Testis (tissue), 3 donors: ENCODE results near the gene MEGF11. TPM values are rescaled to one million over a fixed set of nuclear protein-coding genes. Genes with fewer than 3 reads are reported as not detected.

ENCODE experiments used
- DNase-seq: peaks from one replicate; pipeline ENCODE4 v3.0.0-alpha.2; 2019
- H3K27ac ChIP-seq, 2 donors: fragments of 200-600 bp; sonication (generic); one replicate each; pipeline ENCODE4 v1.5.1; 2019
- H3K27me3 ChIP-seq: fragments of 200-600 bp; sonication (generic); one replicate; pipeline ENCODE4 v1.5.1; 2019
- H3K36me3 ChIP-seq: fragments of 200-600 bp; sonication (generic); one replicate; pipeline ENCODE4 v1.5.1; 2017; ENCODE audit warnings: low read depth; ENCODE audit errors: missing control alignments
- H3K4me1 ChIP-seq: fragments of 200-600 bp; sonication (generic); one replicate; pipeline ENCODE4 v1.5.1; 2019
- H3K4me3 ChIP-seq, 2 donors: fragments of 200-600 bp; sonication (generic); one replicate each; pipeline ENCODE4 v1.5.1; 2017 to 2019
- H3K9me3 ChIP-seq: fragments of 200-600 bp; sonication (generic); one replicate; pipeline ENCODE4 v1.5.1; 2017
- POLR2A ChIP-seq: fragments of 450-650 bp; IDR thresholded peaks from one replicate; pipeline ENCODE4 v1.6.1; 2017; ENCODE audit warnings: antibody characterized with exemption, mild to moderate bottlenecking, moderate library complexity
- WGBS, 2 donors: methylation state at CpG; one replicate each; pipeline ENCODE4 v1.1.5; 2018; 5-methylcytosine and 5-hydroxymethylcytosine counted together
- intact Hi-C: fragments of 100-400 bp; cut with DNase I; formaldehyde crosslinking; loops from one replicate; pipeline ENCODE4 v1.15.1; 2023; ENCODE audit warnings: low total_unique reads
- polyA plus RNA-seq: library from polyadenylated mRNA; stranded (reverse); fragments of 350-450 nt; fragmentation: Illumina TruSeq; extraction: RNeasy Lipid Tissue Mini Kit (QIAGEN cat#74804); gene quantifications from one replicate; pipeline ENCODE4 v1.2.3, GENCODE V29; 2014; ENCODE audit warnings: low read depth, low replicate concordance; ENCODE audit not compliant: insufficient read depth
- total RNA-seq, 2 donors: library from RNA; depleted of rRNA; stranded (reverse); fragments of >200 nt; gene quantifications; one replicate each; pipeline ENCODE4 v1.2.3, GENCODE V29; 2016
- TF ChIP-seq, protein P1 (sequence below), 3 experiments: fragments of 450-650 bp in 2 of 3; fragments of 200-600 bp in 1 of 3; sonication (generic) in 1 of 3; IDR thresholded peaks; one replicate each; pipeline ENCODE4 v1.5.1; 2016 to 2019; ENCODE audit warnings: antibody characterized with exemption in 3 of 3, mild to moderate bottlenecking in 2 of 3, moderate library complexity in 1 of 3

MEGF11 gene
- total and polyA plus RNA-seq, 3 donors from 2014 or later: 4.5 to 18.7 (median 8.6) TPM

DNA sequence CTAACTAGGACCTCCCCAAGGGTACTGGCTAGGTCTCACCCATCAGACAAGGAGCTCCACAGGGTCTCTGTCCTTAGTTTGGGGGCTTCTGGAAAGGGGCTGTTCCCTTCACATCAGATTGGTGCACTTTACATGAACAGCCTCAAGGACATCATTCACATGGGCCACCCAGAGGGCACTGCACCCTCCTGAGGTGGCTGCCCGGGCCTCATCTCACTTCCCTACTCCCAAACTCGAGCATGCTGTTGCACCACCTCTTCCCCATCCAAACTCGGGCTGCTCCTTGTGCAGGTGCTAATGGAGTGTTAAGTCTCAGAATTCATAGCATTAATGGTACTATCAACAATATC, 336.2 kb downstream of the MEGF11 start:
- no peak overlapping the region for H3K4me3 ChIP-seq
- peaks cover 11% of the 10 kb centered on the region for H3K4me1 ChIP-seq
- WGBS, 2 donors: 84 to 91% methylated on average over 3 of the region's 3 CpGs
- H3K27me3 ChIP-seq: no peaks in the 10 kb centered on the region
- no peak overlapping the region for H3K27ac ChIP-seq
- TF ChIP-seq, protein P1, sequence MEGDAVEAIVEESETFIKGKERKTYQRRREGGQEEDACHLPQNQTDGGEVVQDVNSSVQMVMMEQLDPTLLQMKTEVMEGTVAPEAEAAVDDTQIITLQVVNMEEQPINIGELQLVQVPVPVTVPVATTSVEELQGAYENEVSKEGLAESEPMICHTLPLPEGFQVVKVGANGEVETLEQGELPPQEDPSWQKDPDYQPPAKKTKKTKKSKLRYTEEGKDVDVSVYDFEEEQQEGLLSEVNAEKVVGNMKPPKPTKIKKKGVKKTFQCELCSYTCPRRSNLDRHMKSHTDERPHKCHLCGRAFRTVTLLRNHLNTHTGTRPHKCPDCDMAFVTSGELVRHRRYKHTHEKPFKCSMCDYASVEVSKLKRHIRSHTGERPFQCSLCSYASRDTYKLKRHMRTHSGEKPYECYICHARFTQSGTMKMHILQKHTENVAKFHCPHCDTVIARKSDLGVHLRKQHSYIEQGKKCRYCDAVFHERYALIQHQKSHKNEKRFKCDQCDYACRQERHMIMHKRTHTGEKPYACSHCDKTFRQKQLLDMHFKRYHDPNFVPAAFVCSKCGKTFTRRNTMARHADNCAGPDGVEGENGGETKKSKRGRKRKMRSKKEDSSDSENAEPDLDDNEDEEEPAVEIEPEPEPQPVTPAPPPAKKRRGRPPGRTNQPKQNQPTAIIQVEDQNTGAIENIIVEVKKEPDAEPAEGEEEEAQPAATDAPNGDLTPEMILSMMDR (IDR thresholded peaks at IDR 0.05): no peak
- no peak for TF ChIP-seq POLR2A
- intact Hi-C loops: no loop called here
- H3K9me3 ChIP-seq: no peaks in the 10 kb centered on the region
- DNase-seq: no peak
- no peaks in the 10 kb centered on the region for H3K36me3 ChIP-seq

DNA sequence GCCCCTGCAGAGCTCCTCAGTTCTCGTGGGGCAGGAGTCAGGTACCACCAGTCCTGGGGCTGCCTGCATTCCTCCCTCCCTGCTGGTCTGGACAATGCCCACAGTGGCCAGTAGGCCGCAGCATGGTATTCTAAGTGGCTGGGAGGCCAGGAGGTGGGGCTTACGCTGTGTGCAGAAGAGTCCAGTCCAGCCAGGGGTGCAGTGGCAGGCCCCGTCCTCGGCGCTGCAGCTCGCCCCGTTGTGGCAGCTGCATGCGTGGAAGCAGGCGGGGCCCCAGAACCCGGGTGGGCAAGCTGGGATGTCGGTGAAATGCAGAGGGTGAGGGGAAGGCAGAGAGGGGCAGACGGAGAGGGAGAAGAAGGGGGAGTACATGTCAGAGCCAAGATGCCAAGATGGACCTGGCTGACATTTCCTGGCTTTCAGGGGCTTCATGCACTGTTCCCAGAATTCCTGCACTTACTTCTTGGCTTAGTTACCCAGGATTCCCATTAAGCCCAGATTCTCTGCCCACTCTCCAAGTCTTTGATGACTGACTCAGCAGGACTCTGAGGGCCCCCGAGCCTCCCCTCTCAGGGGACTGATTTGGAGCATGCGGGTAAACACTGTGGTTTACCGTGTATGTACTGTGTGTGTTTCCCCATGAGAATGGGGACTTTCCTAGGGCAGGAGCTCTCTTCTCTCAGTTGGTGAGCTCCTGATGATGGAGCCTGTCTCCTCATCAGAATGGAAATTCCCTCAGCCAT, 336.7 kb downstream of the MEGF11 start:
- intact Hi-C loops: no loop called here
- no peaks in the 10 kb centered on the region for H3K27me3 ChIP-seq
- peak; percentile 85 for DNase-seq
- H3K9me3 ChIP-seq: no peaks in the 10 kb centered on the region
- H3K36me3 ChIP-seq: no peaks in the 10 kb centered on the region
- 37 to 38% methylated on average over 5 to 16 of the region's 16 CpGs for WGBS, 2 donors
- H3K4me3 ChIP-seq: no peak overlapping the region
- TF ChIP-seq, protein P1 (IDR thresholded peaks at IDR 0.05): peak; percentile 45 to 63 (median 50)
- no peak for TF ChIP-seq POLR2A
- H3K27ac ChIP-seq: no peak overlapping the region
- H3K4me1 ChIP-seq: peaks cover 6% of the 10 kb centered on the region

DNA sequence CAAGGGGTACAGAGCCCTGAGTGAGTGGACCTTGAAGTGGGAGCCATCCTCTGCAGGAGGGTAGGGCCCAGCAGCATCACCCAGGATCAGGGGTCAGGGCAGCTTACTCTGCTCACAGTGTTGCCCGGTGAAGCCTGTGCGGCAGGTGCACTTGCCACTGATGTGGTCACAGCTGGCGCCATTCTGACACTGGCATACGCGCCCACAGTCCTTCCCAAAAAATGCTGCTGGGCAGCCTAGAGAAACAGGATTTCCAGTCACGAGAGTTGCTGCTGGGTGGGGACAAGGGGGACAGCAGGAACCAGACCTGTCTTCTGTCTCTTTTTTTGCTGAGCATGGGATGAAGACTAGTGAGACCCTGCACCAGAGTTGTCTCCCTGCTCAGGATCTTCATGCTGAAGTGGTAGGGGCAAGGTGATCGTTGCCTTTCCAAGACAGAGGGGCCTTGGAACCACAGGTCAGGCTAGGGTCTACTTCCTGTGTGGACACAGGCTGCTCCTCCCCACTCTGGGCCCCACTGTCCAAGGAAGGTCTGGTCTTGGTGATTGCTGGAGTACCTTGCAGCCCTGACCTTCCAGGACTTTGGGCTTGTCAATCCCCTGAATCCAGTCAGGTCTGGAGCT, 337.4 kb downstream of the MEGF11 start:
- TF ChIP-seq, protein P1 (IDR thresholded peaks at IDR 0.05): no peak
- no peak for TF ChIP-seq POLR2A
- no peak overlapping the region for H3K4me3 ChIP-seq
- H3K36me3 ChIP-seq: no peaks in the 10 kb centered on the region
- no peaks in the 10 kb centered on the region for H3K27me3 ChIP-seq
- no peak overlapping the region for H3K27ac ChIP-seq
- no peaks in the 10 kb centered on the region for H3K9me3 ChIP-seq
- DNase-seq: no peak
- intact Hi-C loops: no loop called here
- 88 to 94% methylated on average over 7 of the region's 7 CpGs for WGBS, 2 donors
- H3K4me1 ChIP-seq: peaks cover under 1% of the 10 kb centered on the region

DNA sequence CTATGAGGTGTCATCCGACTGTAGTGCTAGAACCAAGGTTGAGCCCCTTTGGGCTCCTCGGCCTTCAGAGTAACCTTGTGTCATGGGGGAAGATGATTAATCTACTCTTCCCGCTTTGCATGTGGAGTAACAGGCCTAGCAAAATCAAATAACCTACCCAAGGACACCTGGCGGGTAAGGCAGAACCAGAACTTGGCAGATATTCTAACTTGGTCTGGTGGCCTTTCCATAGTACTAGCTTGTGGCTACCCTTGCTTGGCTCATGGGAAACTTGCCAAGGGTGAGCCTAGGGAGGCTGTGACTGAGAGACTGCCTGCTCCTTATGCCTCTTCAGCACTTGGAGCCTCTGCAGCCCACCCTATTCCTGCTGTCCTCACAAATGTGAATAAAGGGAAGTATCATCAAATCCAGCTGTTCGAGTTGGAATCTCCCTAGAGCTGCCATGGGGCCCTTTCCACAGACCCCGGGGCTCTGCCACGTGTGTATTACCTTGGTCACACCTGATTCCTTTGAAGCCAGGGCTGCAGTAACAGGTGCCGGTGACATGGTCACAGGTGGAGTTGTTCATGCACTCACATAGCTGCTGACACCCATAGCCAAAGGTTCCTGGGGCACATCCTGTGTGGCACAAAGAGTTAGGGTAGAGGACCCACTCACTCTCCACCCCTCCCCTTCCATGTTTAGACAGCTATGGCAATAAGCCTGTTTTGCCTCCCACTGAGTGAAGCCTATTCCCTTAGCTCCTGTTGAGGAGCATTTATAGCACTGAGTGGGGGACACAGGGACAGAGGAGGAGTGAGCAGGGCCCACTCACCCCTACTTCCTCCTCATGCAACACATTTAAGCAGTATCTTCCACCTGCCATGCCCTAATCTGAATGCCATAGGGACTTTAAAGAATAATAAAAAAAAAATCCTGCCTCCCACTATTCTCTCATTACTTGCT, 338.3 kb downstream of the MEGF11 start:
- TF ChIP-seq, protein P1 (IDR thresholded peaks at IDR 0.05): no peak
- TF ChIP-seq POLR2A: no peak
- intact Hi-C loops: no loop called here
- Histone ChIP-seq H3K4me1 (no peaks in the 10 kb centered on the region), H3K27ac (no peak overlapping the region), H3K36me3 (no peaks in the 10 kb centered on the region), H3K27me3 (no peaks in the 10 kb centered on the region), H3K4me3 (no peak overlapping the region), H3K9me3 (no peaks in the 10 kb centered on the region)
- no peak for DNase-seq
- 74 to 83% methylated on average over 4 to 8 of the region's 8 CpGs for WGBS, 2 donors
